Measurements from ENCODE around the gene UTS2.

GRCh38 chr1:7878027-7878426 lies 25.2 kb upstream of the UTS2 start:
- TF ChIP-seq, protein P1, sequence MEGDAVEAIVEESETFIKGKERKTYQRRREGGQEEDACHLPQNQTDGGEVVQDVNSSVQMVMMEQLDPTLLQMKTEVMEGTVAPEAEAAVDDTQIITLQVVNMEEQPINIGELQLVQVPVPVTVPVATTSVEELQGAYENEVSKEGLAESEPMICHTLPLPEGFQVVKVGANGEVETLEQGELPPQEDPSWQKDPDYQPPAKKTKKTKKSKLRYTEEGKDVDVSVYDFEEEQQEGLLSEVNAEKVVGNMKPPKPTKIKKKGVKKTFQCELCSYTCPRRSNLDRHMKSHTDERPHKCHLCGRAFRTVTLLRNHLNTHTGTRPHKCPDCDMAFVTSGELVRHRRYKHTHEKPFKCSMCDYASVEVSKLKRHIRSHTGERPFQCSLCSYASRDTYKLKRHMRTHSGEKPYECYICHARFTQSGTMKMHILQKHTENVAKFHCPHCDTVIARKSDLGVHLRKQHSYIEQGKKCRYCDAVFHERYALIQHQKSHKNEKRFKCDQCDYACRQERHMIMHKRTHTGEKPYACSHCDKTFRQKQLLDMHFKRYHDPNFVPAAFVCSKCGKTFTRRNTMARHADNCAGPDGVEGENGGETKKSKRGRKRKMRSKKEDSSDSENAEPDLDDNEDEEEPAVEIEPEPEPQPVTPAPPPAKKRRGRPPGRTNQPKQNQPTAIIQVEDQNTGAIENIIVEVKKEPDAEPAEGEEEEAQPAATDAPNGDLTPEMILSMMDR (IDR thresholded peaks at IDR 0.05), result no peak
- TF ChIP-seq CEBPB (IDR thresholded peaks at IDR 0.05), result no peak
- no peak for TF ChIP-seq HDAC2 (IDR thresholded peaks at IDR 0.05)
- no peak for TF ChIP-seq RAD21 (conservative IDR thresholded peaks at IDR 0.05 in 1 of 2, IDR thresholded peaks at IDR 0.05 in 1 of 2)
- no peak for TF ChIP-seq RNF2 (IDR thresholded peaks at IDR 0.05; ENCODE audit: borderline replicate concordance, low read depth)

Data from A549 (cell line).